ENCODE data around the gene PIPOX. TPM values are rescaled to one million over a fixed set of nuclear protein-coding genes. Genes with fewer than 3 reads are reported as not detected.

The PIPOX gene, protein sequence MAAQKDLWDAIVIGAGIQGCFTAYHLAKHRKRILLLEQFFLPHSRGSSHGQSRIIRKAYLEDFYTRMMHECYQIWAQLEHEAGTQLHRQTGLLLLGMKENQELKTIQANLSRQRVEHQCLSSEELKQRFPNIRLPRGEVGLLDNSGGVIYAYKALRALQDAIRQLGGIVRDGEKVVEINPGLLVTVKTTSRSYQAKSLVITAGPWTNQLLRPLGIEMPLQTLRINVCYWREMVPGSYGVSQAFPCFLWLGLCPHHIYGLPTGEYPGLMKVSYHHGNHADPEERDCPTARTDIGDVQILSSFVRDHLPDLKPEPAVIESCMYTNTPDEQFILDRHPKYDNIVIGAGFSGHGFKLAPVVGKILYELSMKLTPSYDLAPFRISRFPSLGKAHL
- 1.8 and 2.1 TPM in 2 replicates for total RNA-seq

DNA sequence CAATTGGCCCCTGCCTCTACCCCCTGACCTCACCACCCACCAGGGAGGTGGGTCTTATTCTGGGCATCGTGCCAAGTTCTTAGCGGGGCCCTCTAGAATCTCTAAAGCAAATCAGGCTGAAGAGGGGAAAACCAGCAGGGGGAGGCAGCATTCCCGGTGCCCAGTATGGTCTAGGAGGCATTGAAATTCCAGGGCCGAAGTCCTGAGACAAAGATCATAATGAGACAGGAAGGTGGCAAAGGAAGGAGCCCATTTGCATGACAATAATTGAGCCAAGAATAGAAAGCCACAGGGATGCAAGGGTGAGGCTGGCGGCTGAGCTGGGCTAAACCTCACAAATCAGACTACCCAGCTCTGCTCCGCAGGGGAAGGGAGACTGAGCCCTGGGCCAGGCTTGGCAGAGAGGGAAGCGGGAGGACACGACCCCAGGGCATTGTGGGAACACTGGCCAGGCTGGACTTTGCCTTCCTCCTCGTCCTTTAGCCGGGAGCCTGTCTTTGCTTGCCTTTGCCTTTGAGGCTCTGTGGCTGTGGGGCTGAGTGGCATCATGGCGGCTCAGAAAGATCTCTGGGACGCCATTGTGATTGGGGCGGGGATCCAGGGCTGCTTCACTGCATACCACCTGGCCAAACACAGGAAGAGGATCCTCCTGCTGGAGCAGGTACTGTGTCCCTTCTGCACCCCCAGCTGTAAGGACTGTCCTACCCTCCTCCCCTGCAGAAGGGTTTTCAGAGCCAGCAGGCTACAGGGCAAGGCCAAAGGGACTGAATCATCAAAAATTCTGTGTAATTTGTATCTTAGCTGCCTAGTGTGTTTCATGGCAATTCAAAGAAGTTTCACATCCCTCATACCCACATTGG lies at the start of gene PIPOX:
Gene PIPOX, plus strand, starts transcription at position 463 of the 860 bp plus-strand sequence. Its CDS starts 85 bp downstream, at position 548.
- Mint-ChIP-seq H3K9me3 (no peaks in the 10 kb centered on the region), H3K27ac (no peak within 1 kb of the TSS), H3K27me3 (ENCODE audit: insufficient read depth) (peaks cover 2% of the 10 kb centered on the region), H3K36me3 (ENCODE audit: low read depth) (no peaks in the 10 kb centered on the region), H3K4me1 (ENCODE audit: low read depth) (no peaks in the 10 kb centered on the region), H3K4me3 (no peak within 1 kb of the TSS)
- intact Hi-C loops (cut with micrococcal nuclease): no loop called here
- DNase-seq (ENCODE audit: low spot score): no peak

DNA sequence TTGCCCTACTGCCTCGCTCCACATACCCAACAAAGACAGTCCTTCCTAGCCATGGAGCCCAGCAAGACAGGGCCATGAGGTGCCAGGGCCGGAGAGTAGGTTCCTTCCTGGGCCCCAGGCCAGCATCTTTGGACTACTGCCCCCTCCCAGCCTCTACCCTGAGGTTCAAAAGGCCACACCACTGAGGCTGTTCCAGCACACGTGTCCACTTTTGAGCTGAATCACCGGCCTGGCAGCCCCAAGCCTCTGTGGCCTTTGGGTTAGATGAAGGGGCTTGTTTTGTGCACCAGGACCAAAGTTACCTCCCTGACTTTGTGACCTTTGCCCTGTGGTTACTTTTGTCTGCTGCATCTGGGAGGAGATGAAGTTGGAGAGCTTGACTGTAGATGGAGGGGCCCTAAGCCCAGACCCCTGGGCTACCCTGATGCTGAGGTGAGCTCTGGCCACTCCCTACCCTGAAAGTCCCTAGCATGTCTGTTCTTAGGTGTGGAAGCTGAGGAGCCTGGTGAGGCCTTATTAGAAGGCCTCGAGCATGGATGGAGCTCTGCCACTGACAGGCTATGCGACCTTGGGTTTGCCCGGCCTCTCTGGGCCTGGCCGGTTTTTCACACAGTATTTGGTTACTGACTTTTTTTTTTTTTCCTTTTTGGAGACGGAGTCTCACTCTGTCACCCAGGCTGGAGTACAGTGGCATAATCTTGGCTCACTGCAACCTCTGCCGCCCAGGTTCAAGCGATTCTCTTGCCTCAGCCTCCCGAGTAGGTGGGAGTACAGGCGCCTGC lies 49.1 kb upstream of the PIPOX start:
- Mint-ChIP-seq H3K27ac (no peak overlapping the region), H3K9me3 (no peaks in the 10 kb centered on the region), H3K4me1 (ENCODE audit: low read depth) (no peaks in the 10 kb centered on the region), H3K36me3 (ENCODE audit: low read depth) (no peaks in the 10 kb centered on the region), H3K27me3 (ENCODE audit: insufficient read depth) (peaks cover 2% of the 10 kb centered on the region), H3K4me3 (no peak overlapping the region)
- DNase-seq (ENCODE audit: low spot score): no peak
- intact Hi-C loops (cut with micrococcal nuclease): no loop called here

DNA sequence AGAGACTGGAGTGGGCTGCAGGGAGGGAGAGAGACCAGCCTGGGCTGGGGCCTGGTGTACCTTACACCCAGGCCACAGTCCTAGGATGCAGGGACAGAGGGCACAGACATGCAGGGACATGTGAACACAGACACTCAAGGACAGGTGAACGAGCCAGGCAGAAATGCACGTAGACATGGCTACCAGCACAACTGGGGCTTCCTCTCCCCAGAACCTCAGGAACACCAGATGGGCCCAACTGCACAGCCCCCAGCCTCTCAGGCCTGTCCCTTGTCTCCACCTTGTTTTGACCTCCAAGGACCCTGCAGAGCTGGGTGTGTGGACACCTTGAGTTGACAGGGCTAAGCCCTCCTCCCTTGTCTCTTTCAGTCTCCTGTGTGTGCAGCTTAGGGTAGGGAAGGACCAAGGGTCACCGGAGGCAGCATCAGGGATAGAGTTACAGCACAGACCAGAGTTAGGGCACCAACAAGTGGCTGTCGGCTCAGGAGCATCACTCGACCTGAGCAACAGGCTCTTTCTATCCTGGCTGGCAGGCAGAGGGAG lies 46.3 kb upstream of the PIPOX start:
- no peak overlapping the region for H3K4me3 Mint-ChIP-seq
- no peaks in the 10 kb centered on the region for H3K4me1 Mint-ChIP-seq (ENCODE audit: low read depth)
- no peak for DNase-seq (ENCODE audit: low spot score)
- peaks cover 10% of the 10 kb centered on the region for H3K27me3 Mint-ChIP-seq (ENCODE audit: insufficient read depth)
- intact Hi-C loops (cut with micrococcal nuclease): no loop called here
- no peak overlapping the region for H3K27ac Mint-ChIP-seq
- no peaks in the 10 kb centered on the region for H3K36me3 Mint-ChIP-seq (ENCODE audit: low read depth)
- H3K9me3 Mint-ChIP-seq: no peaks in the 10 kb centered on the region

DNA sequence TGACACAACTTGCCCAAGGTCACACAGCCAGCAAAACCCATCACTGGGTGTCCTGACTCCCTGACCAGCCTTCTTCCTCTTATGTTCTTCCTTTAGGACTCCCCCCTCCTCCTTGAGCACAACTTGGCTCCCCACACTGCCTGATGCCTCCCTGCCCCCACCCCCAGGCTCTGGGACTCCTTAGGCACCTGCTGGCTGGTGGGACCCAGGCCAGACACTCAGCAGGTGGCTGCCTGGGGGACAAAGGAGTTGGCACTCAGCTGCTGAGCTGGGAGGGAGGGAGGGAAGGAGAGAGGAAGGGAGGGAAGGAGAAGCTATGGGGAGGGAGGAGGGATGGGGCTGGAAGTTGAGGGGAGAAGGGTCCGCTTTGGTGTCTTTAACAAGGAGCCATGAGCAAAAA lies 45.1 kb upstream of the PIPOX start:
- DNase-seq (ENCODE audit: low spot score): no peak
- no peak overlapping the region for H3K27ac Mint-ChIP-seq
- H3K4me3 Mint-ChIP-seq: no peak overlapping the region
- H3K36me3 Mint-ChIP-seq (ENCODE audit: low read depth): no peaks in the 10 kb centered on the region
- H3K4me1 Mint-ChIP-seq (ENCODE audit: low read depth): no peaks in the 10 kb centered on the region
- peaks cover 15% of the 10 kb centered on the region for H3K27me3 Mint-ChIP-seq (ENCODE audit: insufficient read depth)
- no peaks in the 10 kb centered on the region for H3K9me3 Mint-ChIP-seq
- intact Hi-C loops (cut with micrococcal nuclease): no loop called here

DNA sequence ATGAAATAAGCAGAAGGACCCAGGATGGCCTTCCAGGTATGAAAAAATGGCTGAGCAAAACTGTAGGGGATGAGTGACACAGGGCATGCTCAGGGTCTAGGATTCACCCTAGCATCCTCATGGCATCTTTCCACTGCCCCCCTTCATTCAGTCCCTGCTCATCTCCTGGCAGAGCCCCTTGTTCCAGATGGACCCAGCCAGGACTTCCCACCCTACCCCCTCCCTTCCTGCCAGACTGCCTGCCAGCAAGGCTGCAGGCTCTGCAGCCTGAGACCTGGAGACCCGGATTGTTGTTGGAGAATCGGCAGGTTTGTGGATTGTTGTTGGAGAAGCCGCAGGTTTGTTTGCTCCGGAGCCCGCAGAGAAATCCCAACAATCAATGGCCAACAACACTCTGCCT lies 43.7 kb upstream of the PIPOX start:
- no peak for DNase-seq (ENCODE audit: low spot score)
- intact Hi-C loops (cut with micrococcal nuclease): no loop called here
- no peaks in the 10 kb centered on the region for H3K9me3 Mint-ChIP-seq

DNA sequence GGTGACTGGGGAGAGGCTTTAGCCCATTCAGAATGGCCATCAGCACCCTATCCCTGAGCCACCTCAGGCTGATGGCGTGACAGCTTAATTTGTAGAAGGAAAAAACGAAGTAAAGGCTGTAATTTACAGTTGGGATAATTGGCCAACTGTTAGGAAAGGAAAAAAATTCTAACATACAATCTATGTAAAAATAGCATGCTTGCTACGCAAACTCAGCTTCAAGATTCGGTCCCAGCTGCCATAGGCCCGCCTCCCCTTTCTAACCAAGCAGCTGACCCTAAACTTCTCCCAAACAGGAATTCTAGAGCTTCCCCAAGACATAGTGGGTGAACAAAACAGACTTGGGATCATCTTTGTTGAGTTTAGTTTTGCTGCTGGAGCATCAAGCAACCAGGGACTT lies 42.0 kb upstream of the PIPOX start:
- H3K9me3 Mint-ChIP-seq: no peaks in the 10 kb centered on the region
- no peaks in the 10 kb centered on the region for H3K36me3 Mint-ChIP-seq (ENCODE audit: low read depth)
- no peak overlapping the region for H3K4me3 Mint-ChIP-seq
- no peaks in the 10 kb centered on the region for H3K4me1 Mint-ChIP-seq (ENCODE audit: low read depth)
- peaks cover 29% of the 10 kb centered on the region for H3K27me3 Mint-ChIP-seq (ENCODE audit: insufficient read depth)
- no peak for DNase-seq (ENCODE audit: low spot score)
- no peak overlapping the region for H3K27ac Mint-ChIP-seq
- intact Hi-C loops (cut with micrococcal nuclease): no loop called here

More for the DNA sequence above, 43.7 kb upstream of the PIPOX start:
- Mint-ChIP-seq H3K27ac (no peak overlapping the region), H3K27me3 (ENCODE audit: insufficient read depth) (peaks cover 19% of the 10 kb centered on the region), H3K36me3 (ENCODE audit: low read depth) (no peaks in the 10 kb centered on the region), H3K4me1 (ENCODE audit: low read depth) (no peaks in the 10 kb centered on the region), H3K4me3 (no peak overlapping the region)

DNA sequence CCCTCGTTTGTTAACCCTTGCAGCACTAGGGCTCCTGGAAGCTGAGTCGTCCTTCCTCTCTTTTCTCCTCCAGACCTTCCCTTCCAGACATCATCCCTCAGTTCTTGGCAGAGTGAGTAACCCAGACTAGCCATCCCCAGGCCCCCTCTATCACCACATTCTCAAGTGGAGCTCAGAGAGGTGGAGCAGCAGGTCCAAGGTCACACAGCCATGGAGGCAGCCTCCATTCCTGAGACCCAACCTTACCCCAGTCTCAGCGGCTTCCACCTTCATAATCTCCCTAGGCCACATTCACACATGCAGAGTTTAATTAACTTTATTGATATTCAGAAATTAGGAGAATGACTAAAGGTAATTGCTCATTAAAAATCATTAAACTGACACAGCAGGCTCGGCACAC lies 40.1 kb upstream of the PIPOX start:
- Mint-ChIP-seq H3K4me1 (ENCODE audit: low read depth) (no peaks in the 10 kb centered on the region), H3K4me3 (no peak overlapping the region), H3K36me3 (ENCODE audit: low read depth) (no peaks in the 10 kb centered on the region), H3K9me3 (no peaks in the 10 kb centered on the region), H3K27ac (no peak overlapping the region), H3K27me3 (ENCODE audit: insufficient read depth) (peaks cover 42% of the 10 kb centered on the region)
- DNase-seq (ENCODE audit: low spot score): no peak
- intact Hi-C loops (cut with micrococcal nuclease): no loop called here

DNA sequence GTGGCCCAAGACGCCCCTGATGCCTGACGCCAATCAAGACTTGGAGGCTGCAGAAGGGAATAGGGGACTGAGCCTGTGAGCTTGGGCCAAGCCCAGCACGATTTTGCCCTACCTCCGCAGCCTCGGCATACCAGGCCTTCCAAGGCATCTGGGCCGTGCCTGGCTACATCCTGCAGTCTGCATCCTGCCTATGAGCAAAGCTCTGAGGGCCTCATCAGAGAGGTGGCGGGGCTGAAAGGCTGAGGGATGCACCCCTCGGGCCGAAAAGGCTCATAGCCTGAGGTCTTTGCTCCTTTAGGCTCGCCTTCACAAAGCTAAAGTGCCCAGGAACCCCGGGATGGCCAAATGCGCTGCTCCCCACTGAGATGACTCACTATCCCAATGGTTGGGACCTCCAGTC lies 39.7 kb upstream of the PIPOX start:
- Mint-ChIP-seq H3K9me3 (no peaks in the 10 kb centered on the region), H3K27me3 (ENCODE audit: insufficient read depth) (peaks cover 41% of the 10 kb centered on the region), H3K36me3 (ENCODE audit: low read depth) (no peaks in the 10 kb centered on the region), H3K4me1 (ENCODE audit: low read depth) (no peaks in the 10 kb centered on the region), H3K4me3 (no peak overlapping the region), H3K27ac (no peak overlapping the region)
- no peak for DNase-seq (ENCODE audit: low spot score)
- intact Hi-C loops (cut with micrococcal nuclease): no loop called here

DNA sequence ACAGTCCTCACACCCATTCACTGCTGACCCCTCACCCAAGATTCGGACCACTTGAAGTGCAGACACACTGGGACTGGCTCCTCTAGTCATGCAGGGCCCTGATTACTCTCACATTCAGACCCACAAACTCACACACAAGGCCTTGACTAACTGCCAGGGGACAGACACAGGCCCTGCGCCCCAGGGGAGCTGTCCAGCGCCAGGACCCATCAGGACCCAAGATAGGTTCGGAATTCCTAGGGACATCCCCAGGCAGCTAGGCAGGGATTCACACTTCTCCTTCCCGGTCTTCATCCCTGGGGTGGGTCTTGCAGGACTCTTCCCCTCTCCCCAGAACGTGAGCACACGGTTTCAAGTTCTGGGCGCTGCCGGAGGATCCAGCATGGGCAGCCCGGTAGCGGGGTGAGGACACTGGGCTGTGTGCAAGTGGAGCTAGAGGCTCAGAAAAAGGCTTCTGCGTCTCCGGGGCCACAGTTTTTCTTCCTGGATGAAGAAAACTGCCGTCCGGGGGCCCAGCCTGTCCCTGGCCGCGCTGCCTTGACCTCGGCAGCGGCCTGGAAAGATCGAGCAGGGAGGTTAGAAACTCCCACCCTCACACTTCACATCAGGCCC lies 38.8 kb upstream of the PIPOX start:
- Mint-ChIP-seq H3K9me3 (no peaks in the 10 kb centered on the region), H3K36me3 (ENCODE audit: low read depth) (no peaks in the 10 kb centered on the region), H3K4me1 (ENCODE audit: low read depth) (no peaks in the 10 kb centered on the region), H3K27ac (no peak overlapping the region), H3K27me3 (ENCODE audit: insufficient read depth) (peaks cover 44% of the 10 kb centered on the region), H3K4me3 (no peak overlapping the region)
- DNase-seq (ENCODE audit: low spot score): no peak
- intact Hi-C loops (cut with micrococcal nuclease): no loop called here

DNA sequence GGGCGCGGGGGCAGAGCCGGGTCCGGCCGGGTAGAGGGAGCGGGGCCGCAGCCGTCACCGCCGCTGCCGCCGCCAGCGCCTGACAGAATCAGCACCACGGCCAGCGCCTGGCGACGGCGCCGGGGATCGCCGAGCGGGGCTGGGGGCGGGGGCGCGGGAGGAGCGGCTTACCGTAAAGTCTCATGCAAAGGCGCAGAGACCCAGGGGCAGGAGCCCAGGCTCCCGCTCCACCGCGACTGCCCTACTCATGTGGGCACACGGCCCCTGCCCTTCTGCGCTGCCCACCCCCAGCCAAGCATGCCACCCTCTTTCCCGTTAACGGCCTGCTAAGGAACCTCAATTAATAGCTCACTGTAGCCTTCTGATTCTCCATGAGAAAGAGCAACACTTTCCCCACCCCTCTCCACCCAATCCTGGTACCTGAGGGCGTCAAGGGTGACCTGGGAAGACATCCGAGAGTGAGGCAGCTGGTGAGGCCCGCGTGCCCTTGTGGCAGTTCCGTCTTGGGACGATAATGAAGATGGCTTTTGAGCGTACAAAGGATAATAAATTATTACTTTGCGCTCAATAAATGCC lies 36.9 kb upstream of the PIPOX start, which contains the start of gene SEZ6:
Gene SEZ6, minus strand, starts transcription at position 98 of the 576 bp plus-strand sequence. CDS start 164 bp downstream, outside the sequence.
- Mint-ChIP-seq H3K36me3 (ENCODE audit: low read depth) (no peaks in the 10 kb centered on the region), H3K27ac (no peak within 1 kb of the TSS), H3K4me3 (no peak within 1 kb of the TSS), H3K9me3 (no peaks in the 10 kb centered on the region), H3K4me1 (ENCODE audit: low read depth) (no peaks in the 10 kb centered on the region), H3K27me3 (ENCODE audit: insufficient read depth) (peaks cover 46% of the 10 kb centered on the region)
- intact Hi-C loops (cut with micrococcal nuclease): no loop called here
- DNase-seq (ENCODE audit: low spot score): peak; percentile 66

DNA sequence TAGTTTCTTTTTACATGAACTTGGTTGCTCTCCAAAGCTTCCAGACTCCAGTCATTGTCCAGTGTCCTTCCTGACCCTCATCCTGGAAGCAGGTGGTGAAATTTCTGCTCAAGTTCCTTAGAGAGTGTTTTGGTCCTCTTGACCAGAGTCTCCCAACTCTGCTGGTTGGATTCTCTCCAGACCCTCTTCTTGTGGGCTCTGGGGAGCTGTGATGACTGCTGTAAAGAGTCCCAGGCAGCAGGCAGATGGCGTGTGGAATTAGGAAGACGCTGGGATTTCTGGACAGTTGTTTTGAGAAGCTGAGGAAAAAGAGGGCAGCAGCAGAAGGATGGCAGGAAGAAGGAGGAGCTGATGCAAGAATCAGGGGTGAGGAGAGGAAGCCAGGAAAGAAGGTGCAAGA lies 35.5 kb upstream of the PIPOX start:
- H3K36me3 Mint-ChIP-seq (ENCODE audit: low read depth): no peaks in the 10 kb centered on the region
- no peaks in the 10 kb centered on the region for H3K4me1 Mint-ChIP-seq (ENCODE audit: low read depth)
- no peak overlapping the region for H3K4me3 Mint-ChIP-seq
- H3K9me3 Mint-ChIP-seq: no peaks in the 10 kb centered on the region
- intact Hi-C loops (cut with micrococcal nuclease): no loop called here
- no peak overlapping the region for H3K27ac Mint-ChIP-seq
- H3K27me3 Mint-ChIP-seq (ENCODE audit: insufficient read depth): peaks cover 44% of the 10 kb centered on the region
- no peak for DNase-seq (ENCODE audit: low spot score)

DNA sequence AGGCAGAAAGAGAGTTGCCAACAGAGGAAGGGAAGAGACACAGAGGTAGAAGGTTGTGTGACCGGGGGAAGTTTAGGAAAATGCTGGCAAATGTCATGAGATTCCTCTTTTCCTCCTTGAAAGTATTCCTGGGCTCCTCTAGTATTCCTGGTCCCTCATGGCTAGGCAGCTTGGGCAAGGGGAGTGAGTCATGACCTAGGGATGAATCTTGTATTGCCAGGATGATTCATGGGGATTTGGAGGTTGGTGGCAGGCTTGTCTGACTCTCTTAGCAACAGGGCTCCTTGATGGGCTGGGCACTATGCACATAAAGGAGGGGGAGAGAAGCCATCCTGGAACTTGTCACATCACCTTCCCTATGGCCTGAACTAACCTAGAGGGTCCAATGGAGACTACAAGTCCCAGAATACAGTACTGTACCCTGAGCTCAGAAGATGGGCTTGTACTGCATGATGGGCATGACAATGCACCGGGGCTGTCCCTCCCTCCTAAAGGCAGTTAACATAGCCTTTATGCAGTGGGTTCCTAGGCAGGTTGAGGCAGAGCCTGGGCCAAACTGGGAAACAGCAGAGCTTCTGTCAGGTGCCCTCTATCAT lies 35.0 kb upstream of the PIPOX start:
- DNase-seq (ENCODE audit: low spot score): no peak
- Mint-ChIP-seq H3K27ac (no peak overlapping the region), H3K36me3 (ENCODE audit: low read depth) (no peaks in the 10 kb centered on the region), H3K27me3 (ENCODE audit: insufficient read depth) (peaks cover 44% of the 10 kb centered on the region), H3K9me3 (no peaks in the 10 kb centered on the region), H3K4me3 (no peak overlapping the region), H3K4me1 (ENCODE audit: low read depth) (no peaks in the 10 kb centered on the region)
- intact Hi-C loops (cut with micrococcal nuclease): no loop called here
